LNCAP (cell line): Measurements from ENCODE around the gene AP2A1.

ENCODE experiments used
- CTCF ChIP-seq: fragments of 450-650 bp; IDR thresholded peaks from 2 replicates; pipeline ENCODE4 v1.5.1; 2017; ENCODE audit warnings: mild to moderate bottlenecking

The AP2A1 gene

GRCh38 chr19:49787746-49788145, 20.9 kb downstream of the AP2A1 start:
- no peak for TF ChIP-seq CTCF

GRCh38 chr19:49788857-49789256, 22.1 kb downstream of the AP2A1 start:
- TF ChIP-seq CTCF: no peak

- no peak for TF ChIP-seq CTCF
Measured at GRCh38 chr19:49790866-49791265, 24.1 kb downstream of the AP2A1 start.

- no peak for TF ChIP-seq CTCF
Measured at GRCh38 chr19:49791776-49792445, 25.1 kb downstream of the AP2A1 start.

GRCh38 chr19:49792829-49793560, 26.2 kb downstream of the AP2A1 start:
- no peak for TF ChIP-seq CTCF

GRCh38 chr19:49793561-49793840, 26.7 kb downstream of the AP2A1 start:
- no peak for TF ChIP-seq CTCF

- no peak for TF ChIP-seq CTCF
Measured at GRCh38 chr19:49795615-49796014, 28.8 kb downstream of the AP2A1 start.
